ENCODE results near the gene ZNF835.

DNA sequence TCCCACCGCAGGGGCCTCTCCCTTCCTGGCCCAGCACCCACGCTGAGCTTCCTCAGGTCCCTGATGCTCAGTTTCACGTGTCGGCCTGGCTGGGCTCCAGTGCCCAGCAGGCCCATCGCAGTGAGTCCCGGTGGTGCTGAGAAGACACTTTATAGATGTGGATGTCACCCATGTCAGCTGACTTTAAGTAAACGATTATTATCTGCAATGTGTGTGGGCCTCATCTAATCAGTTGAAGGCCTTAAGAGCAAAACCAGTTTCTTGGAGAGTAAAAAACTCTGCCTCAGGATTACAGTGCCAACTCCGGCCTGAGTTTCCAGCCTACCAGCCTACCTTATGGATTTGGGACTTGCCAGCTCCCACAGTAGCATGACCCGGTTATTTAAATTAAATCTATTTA, 45.8 kb downstream of the ZNF835 start:
- TF ChIP-seq CTCF (IDR thresholded peaks at IDR 0.05) (no peak), GATA2 (CRISPR knock-in tag; IDR thresholded peaks at IDR 0.05) (no peak), YY1 (IDR thresholded peaks at IDR 0.05; ENCODE audit: low read depth) (no peak), POLR2AphosphoS5 (IDR thresholded peaks at IDR 0.05; ENCODE audit: low read depth, low read length) (no peak)

Measured in SK-N-SH (cell line).